Fibroblast of gingiva (primary cell): ENCODE measurements around the gene SPINK2.

ENCODE experiments used
- DNase-seq: peaks from one replicate; pipeline ENCODE4 v3.0.0-alpha.2; 2011; ENCODE audit warnings: low read depth

SPINK2 gene, protein sequence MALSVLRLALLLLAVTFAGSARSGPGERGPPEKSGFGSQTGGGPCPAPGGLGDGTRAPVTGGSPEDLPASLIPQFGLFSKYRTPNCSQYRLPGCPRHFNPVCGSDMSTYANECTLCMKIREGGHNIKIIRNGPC

GRCh38 chr4:56821381-56822243 is at the start of gene SPINK2:
Gene SPINK2, minus strand, starts transcription at chr4:56821701. Its CDS starts 39 bp downstream, at chr4:56821662.
- DNase-seq = no peak

DNA sequence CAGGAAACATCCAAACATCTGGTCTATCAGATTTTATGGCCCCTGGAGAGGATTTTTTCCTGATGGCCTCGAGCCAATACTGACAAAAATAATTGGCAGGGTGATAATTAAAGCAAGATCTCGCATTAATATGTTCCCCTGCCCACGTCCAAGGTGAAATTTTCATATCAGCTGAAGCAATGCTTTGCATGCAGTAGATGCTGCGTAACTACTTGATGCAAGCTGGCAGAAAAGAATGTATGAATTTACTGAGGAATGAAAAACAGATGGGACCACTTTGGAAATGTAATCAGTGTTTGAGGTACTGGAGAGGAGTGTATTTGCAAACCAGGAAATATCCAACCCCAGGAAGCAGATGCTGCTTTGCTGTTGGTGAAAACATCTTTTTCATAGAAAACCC is 49.4 kb upstream of the SPINK2 start:
- peak; percentile 88 for DNase-seq

- DNase-seq = no peak
Measured at GRCh38 chr4:56863441-56864139, 42.1 kb upstream of the SPINK2 start.

DNA sequence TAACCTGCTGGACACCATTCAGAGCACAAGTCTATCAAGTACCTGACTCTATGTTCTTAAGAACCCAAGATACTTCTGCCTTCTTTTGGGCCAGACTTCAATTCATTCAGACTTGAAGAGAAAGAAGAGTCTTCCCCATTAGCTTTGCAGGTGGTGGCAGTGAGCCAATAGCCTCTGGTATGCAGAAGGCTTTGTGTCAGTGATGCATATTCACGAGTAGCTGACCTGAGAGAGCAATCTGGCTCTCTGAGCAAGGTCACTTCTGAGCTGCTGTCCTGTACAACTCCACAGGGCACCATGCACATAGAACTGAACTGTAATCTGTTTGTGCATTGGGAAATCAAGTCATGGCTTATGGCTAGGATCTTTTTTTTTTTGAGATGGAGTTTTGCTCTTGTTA is 39.9 kb upstream of the SPINK2 start:
- DNase-seq = no peak

DNA sequence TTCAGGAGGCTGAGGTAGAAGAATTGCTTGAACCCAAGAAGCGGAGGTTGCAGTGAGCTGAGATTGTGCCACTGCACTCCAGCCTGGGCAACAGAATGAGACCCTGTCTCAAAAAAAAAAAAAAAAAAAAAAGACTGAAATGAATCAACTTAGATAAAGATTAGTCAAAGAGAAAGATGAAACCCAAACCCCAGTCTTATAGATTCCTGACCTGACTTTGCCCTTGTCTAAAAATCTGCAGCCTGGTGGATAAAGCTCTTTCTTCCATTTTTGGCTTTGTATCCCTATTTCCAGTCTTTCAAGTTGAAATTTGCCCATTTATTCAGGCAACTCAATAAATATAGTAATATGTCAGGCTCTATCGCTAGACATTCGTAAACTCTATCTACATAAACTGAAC is 39.3 kb upstream of the SPINK2 start:
- no peak for DNase-seq

- no peak for DNase-seq
Measured at GRCh38 chr4:56859841-56860240, 38.3 kb upstream of the SPINK2 start.

DNA sequence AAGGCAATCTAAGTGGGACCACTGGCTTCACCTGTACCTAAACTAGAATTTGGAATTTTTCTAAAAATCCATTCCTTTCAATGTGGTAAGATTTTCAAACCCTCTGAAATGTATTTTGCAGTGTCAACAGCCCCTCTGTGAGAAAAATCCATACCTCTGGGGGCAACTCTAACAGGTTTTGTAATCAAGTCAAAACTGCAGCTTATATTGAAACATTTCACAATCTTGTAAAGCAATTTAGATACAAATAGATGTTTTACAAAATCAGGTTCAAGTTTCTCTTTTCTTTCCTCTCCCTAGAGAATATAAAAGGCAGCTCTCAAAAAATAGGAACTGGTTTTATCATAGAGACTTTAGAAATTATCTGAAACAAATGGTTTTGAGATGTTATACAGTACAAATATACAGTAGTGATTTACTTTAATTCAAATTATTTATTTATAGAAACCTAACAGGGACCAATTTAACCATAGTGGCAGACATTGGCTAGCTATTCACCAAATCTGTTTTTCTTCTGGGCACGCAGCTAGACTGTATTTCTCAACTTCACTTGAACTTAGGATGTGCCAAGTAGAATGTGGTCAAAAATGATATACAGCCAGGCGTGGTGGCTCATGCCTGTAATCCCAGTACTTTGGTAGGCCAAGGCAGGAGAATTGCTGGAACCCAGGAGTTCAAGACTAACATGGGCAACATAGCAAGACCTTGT is 36.3 kb upstream of the SPINK2 start:
- DNase-seq = peak; percentile 85

DNA sequence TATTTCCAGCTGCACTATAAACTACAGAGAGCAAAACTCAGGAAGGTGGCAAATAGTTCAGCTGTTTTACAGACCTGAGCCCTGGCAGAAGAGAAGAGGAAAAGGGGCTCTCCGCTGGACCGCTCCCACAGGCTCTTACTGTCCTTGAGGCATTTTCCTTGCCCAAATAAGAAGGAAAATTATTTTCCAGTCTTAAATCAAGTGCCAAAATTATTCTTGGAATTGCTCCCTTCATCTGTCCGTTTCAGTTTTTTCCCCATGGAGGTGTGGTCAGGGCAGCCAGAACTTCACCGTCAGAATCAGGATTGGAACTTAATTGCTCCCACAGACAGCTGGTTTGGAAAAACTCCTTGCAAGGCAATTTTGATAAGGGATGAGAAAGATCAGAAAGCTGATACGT is 35.2 kb upstream of the SPINK2 start:
- no peak for DNase-seq

GRCh38 chr4:56850910-56851309 is 29.4 kb upstream of the SPINK2 start:
- DNase-seq = no peak

DNA sequence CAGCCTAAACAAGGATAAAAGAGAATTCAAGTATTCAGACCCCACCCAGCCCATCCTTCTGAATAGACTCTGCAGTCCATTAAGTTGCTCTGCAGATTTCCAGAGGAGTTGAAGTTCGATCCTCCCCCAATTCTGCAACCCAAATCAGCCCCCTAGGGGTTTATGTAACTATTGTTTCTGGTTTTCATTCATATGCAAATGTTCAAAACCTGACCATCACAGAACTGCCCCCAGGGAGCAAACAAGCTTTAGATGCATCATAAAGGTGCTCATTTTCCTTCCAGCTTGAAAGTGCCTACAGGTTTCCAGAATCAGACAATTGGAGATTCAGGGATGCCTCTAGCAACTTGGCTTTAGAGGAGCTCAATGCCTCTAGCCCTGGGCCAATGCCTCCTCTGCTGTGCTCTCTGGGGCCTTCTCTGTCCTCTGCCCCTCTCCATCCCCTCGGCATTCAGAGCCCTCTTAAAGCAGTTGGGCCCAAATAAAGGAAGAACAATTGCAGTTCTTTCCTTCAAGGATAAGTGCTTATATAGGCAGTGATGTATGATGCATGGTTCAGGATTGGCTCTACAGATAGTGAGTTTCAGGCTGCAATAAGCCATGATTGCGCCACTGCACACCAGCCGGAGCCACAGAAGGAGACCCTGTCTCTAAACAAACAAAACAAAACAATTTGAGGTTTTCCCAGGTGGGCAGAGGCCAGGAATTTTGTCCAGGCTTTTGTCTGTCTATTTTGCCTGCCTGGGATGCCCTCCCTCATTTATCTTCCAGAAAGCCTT is 23.5 kb upstream of the SPINK2 start:
- DNase-seq = no peak

- no peak for DNase-seq
Measured at GRCh38 chr4:56843421-56843899, 22.0 kb upstream of the SPINK2 start.

- no peak for DNase-seq
Measured at GRCh38 chr4:56840559-56840958, 19.1 kb upstream of the SPINK2 start.

- no peak for DNase-seq
Measured at GRCh38 chr4:56828784-56829535, 7.5 kb upstream of the SPINK2 start.

DNA sequence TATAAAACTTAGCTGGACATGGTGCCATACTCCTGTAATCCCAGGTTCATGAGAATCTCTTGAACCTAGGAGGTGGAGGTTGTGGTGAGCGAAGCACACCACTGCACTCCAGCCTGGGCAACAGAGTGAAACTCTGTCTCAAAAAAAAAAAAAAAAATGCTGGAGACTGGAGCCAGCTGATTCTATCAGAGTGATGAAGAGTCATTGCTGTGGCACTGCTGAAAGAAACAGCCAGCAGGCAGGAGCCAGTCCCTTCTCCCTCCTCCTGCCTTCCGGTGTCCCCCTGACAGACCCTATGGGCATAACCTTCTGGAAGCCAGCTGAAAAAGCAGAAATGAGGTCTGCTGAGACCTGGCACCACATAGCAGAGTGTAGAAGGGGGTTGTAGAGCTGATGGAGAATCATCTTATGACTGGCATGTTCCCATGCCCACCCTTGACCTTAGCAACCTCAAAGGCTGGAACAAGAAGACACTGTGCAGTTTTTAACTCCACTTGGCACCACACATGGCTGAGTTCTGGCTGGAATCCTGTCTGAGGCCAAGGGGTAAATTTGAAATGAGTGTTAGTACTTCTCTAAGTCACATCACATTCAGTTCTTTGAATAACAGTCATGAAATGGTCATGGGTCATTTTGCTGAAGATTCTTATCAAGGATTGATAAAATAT is 2.6 kb upstream of the SPINK2 start:
- no peak for DNase-seq

DNA sequence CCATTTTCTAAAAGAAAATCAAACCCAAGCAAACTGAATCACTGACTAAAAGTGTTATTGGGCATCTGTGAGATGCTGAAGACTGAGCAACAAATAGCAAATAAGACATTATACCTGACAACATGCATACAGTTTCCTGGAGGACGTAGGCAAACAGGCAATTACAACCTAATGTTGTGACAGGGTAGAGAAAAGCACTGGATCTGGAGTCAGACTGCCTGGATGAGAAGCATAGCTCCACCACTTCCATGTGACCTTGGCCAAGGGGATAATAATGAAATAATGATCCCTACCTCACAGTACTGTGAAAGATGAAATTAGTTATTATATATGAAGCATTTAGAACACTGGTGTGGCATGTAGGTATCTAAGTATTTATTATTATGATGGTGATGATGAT is 2.7 kb downstream of the SPINK2 start:
- no peak for DNase-seq

DNA sequence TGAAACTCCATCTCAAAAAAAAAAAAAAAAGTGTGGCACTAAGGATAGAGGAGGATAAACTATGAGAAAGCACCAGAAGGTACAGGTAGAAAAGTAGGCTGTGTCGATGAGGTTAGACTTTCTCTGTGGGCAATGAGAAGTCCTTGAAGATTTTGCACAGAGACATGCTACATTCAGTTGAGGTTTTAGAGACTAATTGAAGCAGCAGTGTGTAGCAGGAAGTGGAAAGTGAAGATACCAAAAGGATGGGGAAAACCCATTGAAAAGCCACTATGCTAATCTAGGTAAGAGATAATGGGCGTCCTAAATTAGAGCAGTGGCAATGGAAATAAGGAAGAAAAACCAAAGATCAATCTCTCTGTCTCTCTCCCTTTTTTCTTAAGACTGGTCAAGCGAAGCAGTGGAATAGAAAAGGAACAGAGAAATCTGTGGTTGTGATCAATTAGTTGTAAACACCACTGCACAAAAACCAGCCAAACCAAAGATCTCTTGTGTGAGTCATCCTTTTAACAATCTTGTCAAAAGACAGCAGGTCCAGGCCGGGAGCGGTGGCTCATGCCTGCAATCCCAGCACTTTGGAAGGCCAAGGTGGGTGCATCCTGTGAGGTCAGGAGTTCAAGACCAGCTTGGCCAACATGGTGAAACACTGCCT is 3.5 kb downstream of the SPINK2 start:
- DNase-seq = no peak

DNA sequence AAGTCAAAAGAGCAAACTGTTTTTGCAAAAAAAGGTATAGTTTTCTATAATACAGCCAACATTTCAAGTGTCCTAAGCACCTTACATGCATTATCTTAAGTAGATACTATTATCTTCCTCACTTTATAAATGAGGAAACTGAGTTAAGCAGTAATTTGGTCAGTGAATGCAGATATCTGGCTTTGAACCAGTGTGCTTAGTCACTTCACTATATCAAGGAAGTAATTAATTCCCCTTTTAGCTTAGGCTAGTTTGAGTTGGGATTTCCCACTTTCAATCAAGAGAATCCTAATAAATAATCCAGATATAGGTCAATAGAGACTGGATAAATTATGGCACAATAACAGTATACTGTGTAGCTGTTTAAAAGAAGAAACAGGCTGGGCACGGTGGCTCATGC is 14.8 kb downstream of the SPINK2 start:
- no peak for DNase-seq

DNA sequence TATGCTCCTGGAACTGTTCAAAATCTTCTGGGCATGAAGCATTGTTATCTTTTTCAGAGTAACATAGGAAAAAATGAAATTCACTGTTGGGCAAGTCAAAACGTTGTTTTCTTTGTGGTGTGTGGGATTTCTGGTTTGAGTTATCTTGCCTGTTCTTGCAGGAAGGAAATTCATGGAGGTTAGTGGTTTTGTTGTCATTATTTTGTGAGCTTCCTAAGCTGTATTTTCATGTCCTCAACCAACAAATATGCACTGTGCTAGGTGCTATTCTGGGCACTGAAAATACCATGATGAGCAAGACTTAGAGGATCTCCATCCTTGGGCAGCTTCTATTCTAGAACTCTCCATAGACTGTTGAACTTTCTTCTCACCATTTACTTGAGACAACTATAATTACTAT is 16.9 kb downstream of the SPINK2 start:
- DNase-seq = no peak

DNA sequence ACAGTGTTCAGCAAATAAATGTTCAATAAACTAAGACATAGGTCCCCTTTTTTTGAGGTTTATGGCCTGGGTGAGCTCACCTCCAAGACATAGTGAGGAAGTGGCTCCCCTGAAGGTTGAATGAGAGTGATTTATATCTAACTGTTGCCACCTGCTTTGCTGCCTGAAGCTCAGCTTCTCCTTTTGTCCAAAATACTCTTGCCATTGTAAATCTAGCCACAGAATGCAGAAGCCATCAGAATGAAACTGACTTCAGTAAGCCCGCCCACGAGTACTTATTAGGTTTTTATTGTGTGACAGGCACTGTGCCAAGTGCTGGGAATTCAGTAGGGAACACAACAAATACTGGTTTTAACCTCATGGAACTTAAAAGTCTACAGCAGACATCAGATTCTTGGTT is 18.0 kb downstream of the SPINK2 start:
- no peak for DNase-seq
